HG02840 (cell line): ENCODE data around the gene LCN6.

Experiments used
- ATAC-seq: cut with Tn5 transposase; IDR thresholded peaks from one replicate; pipeline ENCODE4 v1.9.1; 2021; ENCODE audit warnings: mild to moderate bottlenecking, moderate library complexity, moderate number of reproducible peaks; ENCODE audit not compliant: unreplicated experiment, low FRiP score

The LCN6 gene

GRCh38 chr9:136746155-136746490 is 2.2 kb downstream of the LCN6 start:
- ATAC-seq, result no peak

DNA sequence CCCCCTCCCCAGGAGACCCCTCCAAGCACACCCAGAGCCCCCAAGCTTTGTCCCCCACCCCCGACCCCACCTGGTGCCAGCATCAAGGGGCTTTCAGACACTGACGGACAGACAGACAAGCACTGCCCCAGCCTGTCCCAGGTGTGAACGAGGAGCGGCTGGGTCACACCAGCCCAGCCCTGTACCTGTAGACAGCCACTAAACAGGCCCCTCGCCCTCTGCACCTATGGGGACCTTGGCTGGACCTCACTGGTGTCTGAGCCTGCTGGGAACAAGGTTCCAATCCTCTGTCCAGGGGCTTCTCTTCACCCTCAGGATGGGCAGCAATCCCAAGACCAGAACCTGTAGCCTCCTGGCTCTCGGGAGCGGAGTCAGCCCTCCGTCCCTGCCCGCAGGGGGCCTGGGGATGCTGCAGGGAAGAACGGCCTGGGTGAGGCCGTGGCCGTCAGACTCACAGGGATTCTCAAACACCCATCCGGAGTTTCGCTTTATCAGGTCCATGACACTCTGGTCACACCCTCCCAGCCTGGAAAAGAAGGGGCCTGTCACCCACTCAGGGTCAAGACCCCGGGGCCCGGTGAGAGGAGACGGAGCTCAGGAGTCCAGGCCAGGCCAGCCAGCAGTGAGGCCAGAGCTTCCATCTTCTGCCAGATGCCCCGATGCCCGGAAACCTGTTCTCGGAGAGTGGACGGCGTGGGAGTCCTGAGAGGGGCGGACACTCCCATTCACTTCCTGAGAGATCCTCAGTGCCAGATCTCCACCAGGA is 2.8 kb downstream of the LCN6 start:
- no peak for ATAC-seq

DNA sequence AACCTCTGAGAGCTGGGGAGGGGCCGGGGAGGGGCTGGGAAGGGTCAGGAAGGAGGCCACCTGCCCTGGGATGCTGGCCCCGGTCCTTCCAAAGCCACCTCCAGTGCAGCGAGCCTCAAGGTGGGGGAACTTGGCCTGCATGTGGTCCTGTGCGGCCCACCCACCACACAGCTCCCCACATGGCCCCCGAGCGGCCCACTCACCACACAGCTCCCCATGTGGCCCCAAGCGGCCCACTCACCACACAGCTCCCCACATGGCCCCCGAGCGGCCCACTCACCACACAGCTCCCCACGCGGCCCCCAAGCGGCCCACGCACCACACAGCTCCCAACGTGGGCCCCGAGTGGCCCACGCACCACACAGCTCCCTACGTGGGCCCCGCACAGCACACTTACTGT is 3.6 kb downstream of the LCN6 start:
- ATAC-seq, result no peak

GRCh38 chr9:136743639-136744211 is 4.6 kb downstream of the LCN6 start:
- no peak for ATAC-seq

GRCh38 chr9:136742591-136743391 is 5.5 kb downstream of the LCN6 start, which contains the start of gene LCN10:
Gene LCN10 (minus strand): TSS chr9:136742940. CDS start chr9:136742903, 37 bp downstream.
- no peak for ATAC-seq

- ATAC-seq, result no peak
Observed at GRCh38 chr9:136741883-136742571, 6.3 kb downstream of the LCN6 start.

GRCh38 chr9:136740971-136741882 is 7.1 kb downstream of the LCN6 start:
- ATAC-seq, result no peak

GRCh38 chr9:136740491-136740890 is 7.8 kb downstream of the LCN6 start:
- ATAC-seq, result no peak

GRCh38 chr9:136740069-136740468 is 8.3 kb downstream of the LCN6 start:
- no peak for ATAC-seq

GRCh38 chr9:136739509-136739908 is 8.8 kb downstream of the LCN6 start:
- no peak for ATAC-seq

DNA sequence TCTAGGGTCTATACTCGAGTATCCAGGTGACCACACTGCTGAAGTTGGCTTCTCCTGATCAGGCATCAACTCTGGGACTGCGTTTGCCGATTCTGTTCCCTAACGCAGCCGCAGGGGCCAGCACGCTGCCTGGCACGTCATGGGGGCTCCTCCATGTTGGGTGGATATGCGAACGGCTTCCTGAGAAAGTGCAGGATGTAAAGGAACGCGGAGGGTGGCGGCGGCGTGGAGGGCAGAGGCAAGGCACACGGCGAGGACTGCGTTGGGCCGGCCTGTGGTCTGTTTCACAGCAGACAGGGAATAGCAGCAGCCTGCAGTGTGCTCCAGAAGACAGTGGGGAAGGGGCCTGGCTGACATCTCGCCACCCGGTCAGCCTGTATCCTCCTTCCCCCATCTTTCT is 9.4 kb downstream of the LCN6 start:
- ATAC-seq, result no peak

DNA sequence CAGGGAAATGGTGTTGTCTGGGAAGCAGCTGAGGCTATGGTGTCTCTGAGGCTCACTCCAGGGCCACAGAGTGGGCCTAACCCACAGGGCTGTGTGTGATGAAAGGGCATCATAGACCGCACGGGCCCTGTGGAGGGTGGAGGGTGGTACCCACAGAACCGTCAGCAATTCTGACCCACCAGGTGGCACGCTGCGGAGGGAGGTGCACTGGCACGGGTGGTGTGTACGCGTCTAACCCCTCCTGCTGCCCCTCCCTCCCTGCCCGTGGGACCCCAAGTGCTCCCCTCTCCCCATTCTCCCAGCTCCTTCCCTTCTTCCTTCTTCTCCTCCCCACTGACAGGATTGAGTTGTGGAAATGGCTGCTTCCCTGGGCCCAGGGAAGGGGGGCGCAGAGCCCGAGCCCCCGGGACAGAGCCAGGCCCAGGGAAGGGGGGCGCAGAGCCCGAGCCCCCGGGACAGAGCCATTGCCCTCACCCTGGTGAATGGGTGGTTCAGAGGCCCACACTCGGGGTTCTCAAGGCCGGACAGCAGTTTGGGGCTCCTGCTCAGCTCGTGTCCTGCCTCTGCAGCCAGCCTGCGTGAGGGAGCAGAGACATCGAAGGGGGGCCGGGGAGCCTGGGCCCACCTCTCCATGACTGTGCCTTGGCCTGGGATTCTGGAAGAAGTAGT is 12.4 kb downstream of the LCN6 start:
- ATAC-seq, result no peak

DNA sequence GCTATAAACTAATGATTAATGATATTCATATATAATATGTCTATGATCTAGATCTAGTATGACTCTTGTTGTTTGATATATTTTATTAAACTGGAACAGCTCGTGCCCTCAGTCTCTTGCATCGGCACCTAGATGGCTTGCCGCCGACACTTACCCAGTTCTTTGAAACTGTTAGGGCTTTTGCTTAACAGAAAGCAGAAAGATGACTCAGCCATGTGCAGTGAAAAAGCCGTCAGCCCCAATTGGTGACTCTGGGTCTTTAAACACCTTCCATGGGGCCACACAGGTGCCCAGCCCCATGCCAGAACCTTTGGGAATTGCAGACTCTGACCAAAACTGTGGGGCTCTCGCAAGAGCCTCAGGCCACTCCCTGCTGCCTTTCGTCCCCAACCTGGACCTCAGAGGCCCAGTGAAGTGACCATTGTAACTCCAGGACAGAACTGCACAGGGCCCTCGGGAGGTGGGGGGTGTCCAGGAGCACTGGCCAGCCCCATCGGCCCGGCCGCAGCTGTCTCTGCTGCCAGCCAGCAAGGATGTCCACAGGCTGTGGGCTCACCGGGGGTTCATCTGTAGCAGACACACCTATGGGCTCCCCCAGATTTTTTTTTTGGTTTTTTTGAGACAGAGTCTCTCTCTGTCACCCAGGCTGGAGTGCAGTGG is 13.4 kb downstream of the LCN6 start:
- no peak for ATAC-seq

GRCh38 chr9:136733611-136734010 is 14.7 kb downstream of the LCN6 start:
- ATAC-seq, result no peak

DNA sequence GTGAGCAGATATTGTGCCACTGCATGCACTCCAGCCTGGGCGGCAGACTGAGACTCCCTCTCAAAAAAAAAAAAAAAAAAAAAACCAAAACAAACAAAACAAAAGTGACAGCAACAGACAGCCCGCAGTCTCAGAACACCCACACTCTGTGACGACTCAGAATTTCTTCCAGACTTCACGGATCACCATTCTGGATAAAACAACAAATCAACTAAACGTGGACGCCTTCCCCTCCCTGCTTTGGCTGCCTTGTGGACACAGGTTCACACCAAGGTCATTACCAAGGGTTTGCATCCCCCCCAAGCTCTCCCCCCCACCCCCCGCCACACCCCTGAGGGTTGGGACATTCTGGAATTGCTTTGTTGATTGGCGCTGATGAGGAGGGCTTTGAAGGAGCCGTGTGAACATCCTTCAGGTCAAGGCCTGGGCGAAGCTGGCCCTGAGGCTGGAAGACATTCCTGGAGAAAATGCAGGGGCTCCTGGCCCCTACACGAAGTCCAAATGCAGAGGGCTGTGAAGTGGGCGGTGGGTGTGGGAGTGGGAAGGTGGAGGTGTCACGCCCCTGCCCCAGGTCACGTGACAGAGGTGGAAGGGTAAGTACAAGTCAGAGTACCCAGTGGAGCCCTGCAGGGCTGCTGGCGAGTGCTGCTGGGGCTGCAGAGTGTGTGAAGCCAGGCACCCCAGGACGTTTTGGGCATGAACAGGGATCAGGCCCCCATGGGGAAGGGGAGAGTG is 15.7 kb downstream of the LCN6 start:
- ATAC-seq, result no peak

DNA sequence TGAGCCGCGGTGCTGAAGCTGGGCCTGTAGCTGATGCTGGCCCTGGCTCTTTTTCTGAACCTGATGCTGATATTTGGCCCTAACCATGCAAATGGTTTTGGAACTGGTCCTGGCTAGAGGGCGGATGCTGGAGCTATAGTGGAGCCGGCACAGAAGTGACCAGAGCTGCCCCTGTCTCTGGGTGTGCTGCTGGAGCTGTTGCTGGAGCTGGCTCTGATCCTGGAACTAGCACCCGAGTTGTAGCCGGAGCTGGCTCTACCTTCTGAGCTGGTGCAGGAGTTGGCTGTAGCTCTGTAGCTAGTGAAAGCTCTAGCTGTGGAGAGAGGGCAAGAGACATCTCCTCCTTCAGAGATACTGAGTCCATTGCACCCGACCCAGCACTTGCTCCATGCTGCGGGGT is 18.4 kb downstream of the LCN6 start:
- ATAC-seq, result no peak

DNA sequence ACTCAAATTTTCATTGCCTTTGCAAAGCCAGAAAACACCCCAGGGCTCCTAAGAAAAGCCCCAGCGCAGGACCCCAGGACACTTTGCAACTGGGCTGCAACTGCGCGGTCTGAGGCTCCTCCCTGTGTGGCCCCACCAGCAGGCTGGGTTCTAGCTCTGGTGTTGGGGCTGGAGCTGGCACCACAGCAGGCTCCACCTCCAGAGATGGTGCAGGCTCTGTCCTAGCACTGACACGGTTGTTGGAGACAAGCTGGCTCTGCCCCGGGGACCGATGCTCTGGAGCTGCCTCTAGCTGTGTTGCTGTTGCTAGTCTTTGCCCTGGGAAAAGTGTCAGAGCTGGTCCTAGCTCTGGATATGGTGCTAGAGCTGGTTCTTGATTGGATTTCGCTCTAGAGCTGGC is 19.2 kb downstream of the LCN6 start:
- ATAC-seq, result no peak

DNA sequence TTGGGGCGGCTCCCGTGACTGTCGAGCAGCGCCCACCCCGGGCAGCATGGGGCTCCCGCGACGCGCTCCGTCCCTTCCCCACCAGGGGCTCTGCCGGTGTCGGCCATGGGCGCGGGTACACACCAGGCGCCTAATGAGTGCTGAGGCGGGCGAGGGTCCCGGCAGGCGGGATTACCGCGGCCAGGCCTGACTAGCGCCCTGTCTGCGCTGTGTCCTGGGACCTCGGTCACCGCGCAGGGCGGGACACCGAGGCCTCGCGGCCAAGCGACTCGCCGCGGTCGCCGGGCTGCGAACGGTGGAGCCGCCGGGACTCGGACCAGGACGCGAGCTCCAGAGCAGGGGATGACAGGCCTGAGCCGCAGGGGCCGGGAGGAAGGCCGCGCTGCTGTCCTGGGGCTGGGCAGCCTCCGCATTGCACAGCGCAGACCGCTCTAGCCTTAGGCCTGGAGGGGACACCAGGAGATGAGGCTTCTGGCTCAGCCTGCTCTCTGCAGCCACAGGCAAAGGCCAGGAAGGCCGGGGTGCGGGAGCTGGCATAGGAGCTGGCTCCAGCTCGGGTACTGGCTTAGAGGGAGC is 19.7 kb downstream of the LCN6 start:
- peak; percentile 13 for ATAC-seq
